ENCODE data around the gene LDHA.
A peak's percentile ranks its signal among the peaks of the same experiment; 100 is the strongest.

The LDHA gene

DNA sequence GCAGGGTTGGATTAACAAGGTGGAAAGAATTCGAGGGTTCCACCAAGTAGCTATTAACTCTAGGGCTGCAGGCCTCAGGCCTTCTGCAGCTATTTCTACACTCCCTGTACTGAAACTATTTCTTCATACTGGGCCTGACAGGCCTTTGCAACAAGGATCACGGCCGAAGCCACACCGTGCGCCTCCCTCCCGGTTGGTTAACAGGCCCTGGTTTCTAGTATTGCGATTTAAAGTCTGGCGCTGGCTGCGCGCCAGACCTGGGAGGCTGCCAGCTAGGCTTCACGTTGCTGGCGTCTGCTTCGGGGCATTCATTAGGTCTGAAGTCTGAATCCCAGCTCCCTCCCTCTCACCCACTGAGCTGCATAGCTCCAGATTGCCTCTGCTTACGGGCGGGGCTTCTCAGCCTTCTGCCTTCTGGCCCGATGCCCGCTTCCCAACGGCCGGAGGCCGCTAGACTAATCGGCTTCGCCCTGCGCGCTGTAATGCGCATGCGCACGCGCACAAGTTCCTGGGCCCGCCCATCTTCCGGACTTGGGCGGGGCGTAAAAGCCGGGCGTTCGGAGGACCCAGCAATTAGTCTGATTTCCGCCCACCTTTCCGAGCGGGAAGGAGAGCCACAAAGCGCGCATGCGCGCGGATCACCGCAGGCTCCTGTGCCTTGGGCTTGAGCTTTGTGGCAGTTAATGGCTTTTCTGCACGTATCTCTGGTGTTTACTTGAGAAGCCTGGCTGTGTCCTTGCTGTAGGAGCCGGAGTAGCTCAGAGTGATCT, 1.6 kb downstream of the LDHA start:
- CTCF ChIA-PET, result interaction anchor here (0.7 to 3.1 kb wide), 5 partner anchors 14 to 160 kb away, joined by 3 to 12 read pairs (median 4); partner anchors contain the start of gene HPS5
- Histone ChIP-seq H3K36me3 (ENCODE audit: control insufficient read depth in 2 of 2, insufficient read depth in 1 of 2, low read length in 2 of 2) (peaks cover 38 to 46% of the 10 kb centered on the region in 2 experiments), H3K4me1 (ENCODE audit: control insufficient read depth, insufficient read depth, low read length) (no peaks in the 10 kb centered on the region; the same call in 1 of the 2 replicates), H3K27ac (ENCODE audit: extremely low read depth, low read depth, low read length) (peak overlapping the region; percentile 87), H3K9me3 (ENCODE audit: control insufficient read depth, insufficient read depth, low read depth, low read length) (no peaks in the 10 kb centered on the region), H3K4me3 (ENCODE audit: low read depth, low read length) (peak overlapping the region; percentile 84)
- POLR2A ChIA-PET, result interaction anchor here (0.8 to 7.0 kb wide), 16 partner anchors 12 to 290 kb away, joined by 3 to 93 read pairs (median 8); partner anchors contain the start of genes GTF2H1, HPS5, LDHC and SAAL1
- no peak for TF ChIP-seq CTCF (tag by site-specific recombination; IDR thresholded peaks at IDR 0.05)
- peak; percentile 44; the same call in 1 of the 2 replicates for TF ChIP-seq ZNF18 (tag by site-specific recombination; IDR thresholded peaks at IDR 0.05)
- TF ChIP-seq ZNF791 (tag by site-specific recombination; IDR thresholded peaks at IDR 0.05), result no peak
- no peak for TF ChIP-seq ZNF585B (tag by site-specific recombination; IDR thresholded peaks at IDR 0.05)
- TF ChIP-seq ZNF366 (tag by site-specific recombination; conservative IDR thresholded peaks at IDR 0.05), result peak; percentile 85
- no peak for TF ChIP-seq ZNF580 (tag by site-specific recombination; IDR thresholded peaks at IDR 0.05)
- no peak for TF ChIP-seq ZNF548 (tag by site-specific recombination; IDR thresholded peaks at IDR 0.05)
- no peak for TF ChIP-seq ZNF549 (tag by site-specific recombination; IDR thresholded peaks at IDR 0.05)
- TF ChIP-seq ZNF37A (tag by site-specific recombination; IDR thresholded peaks at IDR 0.05), result peak; percentile 46; the same call in 1 of the 2 replicates
- peak; percentile 63; the same call in 1 of the 2 replicates for TF ChIP-seq KLF9 (tag by site-specific recombination; IDR thresholded peaks at IDR 0.05; ENCODE audit: low read depth)
- no peak for TF ChIP-seq ZNF514 (tag by site-specific recombination; IDR thresholded peaks at IDR 0.05)
- TF ChIP-seq MZF1 (tag by site-specific recombination; IDR thresholded peaks at IDR 0.05; ENCODE audit: borderline replicate concordance), result peak; percentile 98
- TF ChIP-seq WT1 (tag by site-specific recombination; IDR thresholded peaks at IDR 0.05), result peak; percentile 47; the same call in 1 of the 2 replicates
- no peak for TF ChIP-seq ZNF776 (tag by site-specific recombination; IDR thresholded peaks at IDR 0.05; ENCODE audit: borderline replicate concordance)
- TF ChIP-seq, protein P1, sequence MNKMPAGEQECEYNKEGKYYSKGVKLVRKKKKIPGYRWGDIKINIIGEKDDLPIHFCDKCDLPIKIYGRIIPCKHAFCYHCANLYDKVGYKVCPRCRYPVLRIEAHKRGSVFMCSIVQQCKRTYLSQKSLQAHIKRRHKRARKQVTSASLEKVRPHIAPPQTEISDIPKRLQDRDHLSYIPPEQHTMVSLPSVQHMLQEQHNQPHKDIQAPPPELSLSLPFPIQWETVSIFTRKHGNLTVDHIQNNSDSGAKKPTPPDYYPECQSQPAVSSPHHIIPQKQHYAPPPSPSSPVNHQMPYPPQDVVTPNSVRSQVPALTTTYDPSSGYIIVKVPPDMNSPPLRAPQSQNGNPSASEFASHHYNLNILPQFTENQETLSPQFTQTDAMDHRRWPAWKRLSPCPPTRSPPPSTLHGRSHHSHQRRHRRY (tag by site-specific recombination; IDR thresholded peaks at IDR 0.05), result no peak
- peak; percentile 94 for TF ChIP-seq IKZF3 (tag by site-specific recombination; IDR thresholded peaks at IDR 0.05)
- TF ChIP-seq ZNF423 (tag by site-specific recombination; IDR thresholded peaks at IDR 0.05), result no peak
- TF ChIP-seq SCRT1 (tag by site-specific recombination; IDR thresholded peaks at IDR 0.05; ENCODE audit: borderline replicate concordance), result no peak
- TF ChIP-seq ZNF501 (tag by site-specific recombination; IDR thresholded peaks at IDR 0.05), result no peak
- TF ChIP-seq ZNF394 (tag by site-specific recombination; IDR thresholded peaks at IDR 0.05; ENCODE audit: borderline replicate concordance), result 0 out of 2 replicates have a peak, but pooled peaks have one; percentile 7
- no peak for TF ChIP-seq ZNF362 (tag by site-specific recombination; IDR thresholded peaks at IDR 0.05)
- no peak for TF ChIP-seq ZNF202 (tag by site-specific recombination; IDR thresholded peaks at IDR 0.05; ENCODE audit: borderline replicate concordance)
- no peak for TF ChIP-seq ZNF133 (tag by site-specific recombination; IDR thresholded peaks at IDR 0.05)
- no peak for TF ChIP-seq ZNF155 (tag by site-specific recombination; IDR thresholded peaks at IDR 0.05)
- TF ChIP-seq ZNF660 (tag by site-specific recombination; IDR thresholded peaks at IDR 0.05), result peak; percentile 94
- TF ChIP-seq, protein P2, sequence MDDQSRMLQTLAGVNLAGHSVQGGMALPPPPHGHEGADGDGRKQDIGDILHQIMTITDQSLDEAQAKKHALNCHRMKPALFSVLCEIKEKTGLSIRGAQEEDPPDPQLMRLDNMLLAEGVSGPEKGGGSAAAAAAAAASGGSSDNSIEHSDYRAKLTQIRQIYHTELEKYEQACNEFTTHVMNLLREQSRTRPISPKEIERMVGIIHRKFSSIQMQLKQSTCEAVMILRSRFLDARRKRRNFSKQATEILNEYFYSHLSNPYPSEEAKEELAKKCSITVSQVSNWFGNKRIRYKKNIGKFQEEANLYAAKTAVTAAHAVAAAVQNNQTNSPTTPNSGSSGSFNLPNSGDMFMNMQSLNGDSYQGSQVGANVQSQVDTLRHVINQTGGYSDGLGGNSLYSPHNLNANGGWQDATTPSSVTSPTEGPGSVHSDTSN (CRISPR knock-in tag; IDR thresholded peaks at IDR 0.05), result no peak
- TF ChIP-seq ZNF768 (tag by site-specific recombination; IDR thresholded peaks at IDR 0.05), result no peak
- TF ChIP-seq ZNF221 (tag by site-specific recombination; IDR thresholded peaks at IDR 0.05; ENCODE audit: borderline replicate concordance), result no peak
- TF ChIP-seq ZNF473 (tag by site-specific recombination; IDR thresholded peaks at IDR 0.05), result no peak
- TF ChIP-seq ZNF747 (tag by site-specific recombination; IDR thresholded peaks at IDR 0.05), result no peak
